ENCODE measurements around the gene NPFF. TPM values are rescaled to one million over a fixed set of nuclear protein-coding genes. Genes with fewer than 3 reads are reported as not detected.

Gene NPFF
- polyA plus RNA-seq, 2 of the 4 experiments (the other 2 are of a cell fraction), result 0.17 TPM; not detected in 1

- FAIRE-seq, result no peak
- WGBS (ENCODE audit: missing lambda C conversion rate), result 89% methylated on average over 2 of the region's 2 CpGs
- H3K27ac ChIP-seq, result no peak overlapping the region
- no peak for DNase-seq (ENCODE audit: low read depth in 1 of 2, low spot score in 1 of 2)
- H3K9me3 ChIP-seq, result no peaks in the 10 kb centered on the region
- no peaks in the 10 kb centered on the region for H3K4me1 ChIP-seq
- H3K4me3 ChIP-seq, result no peak overlapping the region
- ChIA-PET CTCF (interaction anchor here (1.2 to 9.8 kb wide), 6 partner anchors 9 to 231 kb away, joined by 3 to 104 read pairs (median 4); partner anchors contain the start of genes AAAS, NPFF and TARBP2), POLR2A (interaction anchor here (1.4 kb wide), 1 partner anchor 14 kb away, joined by 4 read pairs; the partner anchor contains the start of gene TARBP2)
- H3K4me2 ChIP-seq, result no peak overlapping the region
- no peak for TF ChIP-seq HDAC2 (IDR thresholded peaks at IDR 0.05)
- TF ChIP-seq E2F6 (IDR thresholded peaks at IDR 0.05; ENCODE audit: borderline replicate concordance, low read depth), result no peak
- no peak for TF ChIP-seq BCL3 (IDR thresholded peaks at IDR 0.05)
- TF ChIP-seq ZSCAN20 (CRISPR knock-in tag; IDR thresholded peaks at IDR 0.05), result no peak
- no peak for ATAC-seq
Measured at GRCh38 chr12:53515291-53515680, 8.0 kb upstream of the NPFF start.

GRCh38 chr12:53514628-53515290 lies 7.5 kb upstream of the NPFF start:
- Histone ChIP-seq H3K4me3 (no peak overlapping the region), H3K27ac (no peak overlapping the region), H3K4me1 (no peaks in the 10 kb centered on the region), H3K4me2 (no peak overlapping the region), H3K9me3 (no peaks in the 10 kb centered on the region)
- ChIA-PET POLR2A (interaction anchor here (1.4 kb wide), 1 partner anchor 14 kb away, joined by 4 read pairs; the partner anchor contains the start of gene TARBP2), CTCF (interaction anchor here (0.5 to 9.8 kb wide), 8 partner anchors 8 to 231 kb away, joined by 3 to 104 read pairs (median 4); partner anchors contain the start of genes AAAS, ATP5MC2, NPFF and TARBP2)
- TF ChIP-seq MAX (IDR thresholded peaks at IDR 0.05) (no peak), NR3C1 (IDR thresholded peaks at IDR 0.05) (no peak)
- 82% methylated on average over 6 of the region's 6 CpGs for WGBS (ENCODE audit: missing lambda C conversion rate)
- ATAC-seq (no peak), FAIRE-seq (no peak), DNase-seq (ENCODE audit: low read depth in 1 of 2, low spot score in 1 of 2) (no peak)

GRCh38 chr12:53513712-53514410 lies 6.6 kb upstream of the NPFF start:
- 89% methylated on average over 6 of the region's 6 CpGs for WGBS (ENCODE audit: missing lambda C conversion rate)
- FAIRE-seq (no peak), ATAC-seq (no peak), DNase-seq (ENCODE audit: low read depth in 1 of 2, low spot score in 1 of 2) (no peak)
- H3K4me2 ChIP-seq, result no peak overlapping the region
- TF ChIP-seq ZC3H11A (IDR thresholded peaks at IDR 0.05), result no peak
- no peak for TF ChIP-seq HOXA7 (CRISPR knock-in tag; IDR thresholded peaks at IDR 0.05)
- TF ChIP-seq MAZ (IDR thresholded peaks at IDR 0.05; ENCODE audit: borderline replicate concordance, low read depth, low read length), result no peak
- TF ChIP-seq KDM1A (IDR thresholded peaks at IDR 0.05; ENCODE audit: low read depth), result no peak
- TF ChIP-seq RAD21 (conservative IDR thresholded peaks at IDR 0.05 in 1 of 2, IDR thresholded peaks at IDR 0.05 in 1 of 2), result no peak
- no peak for TF ChIP-seq FOSB (CRISPR knock-in tag; IDR thresholded peaks at IDR 0.05)
- TF ChIP-seq CHD2 (IDR thresholded peaks at IDR 0.05; ENCODE audit: low read length, partially characterized antibody), result no peak
- TF ChIP-seq JUN (IDR thresholded peaks at IDR 0.05), result no peak
- TF ChIP-seq NFE2L2 (conservative IDR thresholded peaks at IDR 0.05; ENCODE audit: low read length), result no peak
- no peak for TF ChIP-seq POLR2AphosphoS2 (conservative IDR thresholded peaks at IDR 0.05; ENCODE audit: low read length)
- no peak overlapping the region for H3K27ac ChIP-seq
- no peak overlapping the region for H3K4me3 ChIP-seq
- H3K4me1 ChIP-seq, result no peaks in the 10 kb centered on the region
- CTCF ChIA-PET, result interaction anchor here (1.1 to 12.1 kb wide), 6 partner anchors 7 to 187 kb away, joined by 4 to 169 read pairs (median 6); partner anchors contain the start of genes AAAS, ATP5MC2, NPFF and TARBP2
- no peaks in the 10 kb centered on the region for H3K9me3 ChIP-seq
- POLR2A ChIA-PET, result interaction anchor here (1.4 kb wide), 1 partner anchor 13 kb away, joined by 4 read pairs; the partner anchor contains the start of gene TARBP2

Data from A549 (cell line).